ENCODE measurements around the gene RCAN2. TPM values are rescaled to one million over a fixed set of nuclear protein-coding genes. Genes with fewer than 3 reads are reported as not detected.

Gene RCAN2
- total RNA-seq, 6 donors from 2014 or later = 4.8 to 14.6 (median 9.1) TPM

DNA sequence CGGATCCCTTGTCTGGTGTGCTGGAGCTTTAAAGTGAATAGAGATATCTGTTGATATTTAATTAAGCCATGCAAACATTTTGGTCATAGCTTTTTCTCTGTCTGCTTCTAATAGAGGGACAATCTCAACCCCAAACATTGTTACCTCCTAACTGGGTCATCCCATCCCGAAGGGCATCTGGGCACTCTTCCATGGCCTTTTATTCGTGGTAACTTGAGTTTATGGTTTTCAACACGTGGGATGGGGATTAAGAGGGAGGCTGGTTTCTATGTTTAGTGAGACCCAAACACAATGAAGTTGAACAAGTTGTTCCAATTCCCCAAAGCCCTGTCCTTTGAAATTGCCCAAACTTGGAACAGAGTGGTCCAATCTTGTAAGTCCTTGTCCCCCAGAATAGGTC lies 319.1 kb downstream of the RCAN2 start:
- H3K36me3 ChIP-seq = no peaks in the 10 kb centered on the region
- no peak overlapping the region for H3K27ac ChIP-seq
- DNase-seq = no peak
- H3K4me3 ChIP-seq = no peak overlapping the region
- WGBS, 2 donors = 93 to 96% methylated on average over 4 of the region's 4 CpGs
- TF ChIP-seq, protein P1, sequence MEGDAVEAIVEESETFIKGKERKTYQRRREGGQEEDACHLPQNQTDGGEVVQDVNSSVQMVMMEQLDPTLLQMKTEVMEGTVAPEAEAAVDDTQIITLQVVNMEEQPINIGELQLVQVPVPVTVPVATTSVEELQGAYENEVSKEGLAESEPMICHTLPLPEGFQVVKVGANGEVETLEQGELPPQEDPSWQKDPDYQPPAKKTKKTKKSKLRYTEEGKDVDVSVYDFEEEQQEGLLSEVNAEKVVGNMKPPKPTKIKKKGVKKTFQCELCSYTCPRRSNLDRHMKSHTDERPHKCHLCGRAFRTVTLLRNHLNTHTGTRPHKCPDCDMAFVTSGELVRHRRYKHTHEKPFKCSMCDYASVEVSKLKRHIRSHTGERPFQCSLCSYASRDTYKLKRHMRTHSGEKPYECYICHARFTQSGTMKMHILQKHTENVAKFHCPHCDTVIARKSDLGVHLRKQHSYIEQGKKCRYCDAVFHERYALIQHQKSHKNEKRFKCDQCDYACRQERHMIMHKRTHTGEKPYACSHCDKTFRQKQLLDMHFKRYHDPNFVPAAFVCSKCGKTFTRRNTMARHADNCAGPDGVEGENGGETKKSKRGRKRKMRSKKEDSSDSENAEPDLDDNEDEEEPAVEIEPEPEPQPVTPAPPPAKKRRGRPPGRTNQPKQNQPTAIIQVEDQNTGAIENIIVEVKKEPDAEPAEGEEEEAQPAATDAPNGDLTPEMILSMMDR (IDR thresholded peaks at IDR 0.05) = no peak
- no peak for TF ChIP-seq POLR2AphosphoS5 (IDR thresholded peaks at IDR 0.05)
- no peak for TF ChIP-seq EP300 (IDR thresholded peaks at IDR 0.05)
- H3K4me1 ChIP-seq = peaks cover 0 to 18% (median 5%) of the 10 kb centered on the region in 4 donors
- no peaks in the 10 kb centered on the region for H3K9me3 ChIP-seq
- H3K27me3 ChIP-seq = no peaks in the 10 kb centered on the region
- ATAC-seq (ENCODE audit: low FRiP score in 2 of 2) = no peak

Other genes with a start within 250 kb of the RCAN2 start
- 10 to 100 TPM in 1 of 6 donors, 1 to 10 TPM in 5; 2.6 to 10.3 (median 5.0) TPM for gene CYP39A1, start 161.4 kb upstream of the RCAN2 start, total RNA-seq
- 10 to 100 TPM in 5 of 6 donors, 1 to 10 TPM in 1; 7.8 to 61.8 (median 13.7) TPM for gene SLC25A27, start 161.5 kb upstream of the RCAN2 start, total RNA-seq
- 1 to 10 TPM in 2 of 6 donors, under 1 TPM in 4; 0.15 to 3.1 (median 0.53) TPM for gene TDRD6, start 196.4 kb upstream of the RCAN2 start, total RNA-seq
- 1 to 10 TPM; 2.6 to 9.5 (median 5.9) TPM for gene PLA2G7, start 243.9 kb upstream of the RCAN2 start, total RNA-seq

Measured in upper lobe of left lung (tissue), 6 donors.